OCI-LY7 (cell line): ENCODE measurements around the gene ENOX1. TPM values are rescaled to one million over a fixed set of nuclear protein-coding genes. Genes with fewer than 3 reads are reported as not detected.

Source experiments
- BruUV-seq: library from RNA; stranded (reverse); fragments of 400-500 nt; replicated peaks from 2 replicates; lab custom pipeline; 2021; lab: Mats Ljungman, UMichigan
- CTCF ChIA-PET: fragments of 300-600 bp; sonication (Branson Sonifier 250); formaldehyde crosslinking; loops from one replicate; lab custom pipeline; 2022; ENCODE audit warnings: antibody characterized with exemption; ENCODE audit not compliant: unreplicated experiment; lab: Charles Lee
- POLR2A ChIA-PET: fragments of 300-600 bp; sonication (Branson Sonifier 250); formaldehyde crosslinking; loops from one replicate; lab custom pipeline; 2022; ENCODE audit warnings: antibody characterized with exemption; lab: Charles Lee
- DNase-seq: peaks from one replicate; pipeline ENCODE4 v3.0.0-alpha.2; 2015; ENCODE audit warnings: low spot score
- H2AFZ ChIP-seq: fragments of 200-600 bp; sonication (generic), shearing (Covaris generic); 2 replicates; pipeline ENCODE4 v1.6.1; 2014; ENCODE audit warnings: mild to moderate bottlenecking, antibody characterized with exemption, low read length, moderate library complexity
- H3K27ac ChIP-seq: fragments of 200-600 bp; sonication (generic); 2 replicates; pipeline ENCODE4 v1.5.1; 2014; ENCODE audit warnings: mixed run types, low read depth, mild to moderate bottlenecking, moderate library complexity, low read length, inconsistent platforms; ENCODE audit not compliant: poor library complexity, severe bottlenecking
- H3K36me3 ChIP-seq: fragments of 200-600 bp; sonication (generic); 2 replicates; pipeline ENCODE4 v1.6.1; 2014; ENCODE audit warnings: mild to moderate bottlenecking, antibody characterized with exemption, low read length, moderate library complexity, mixed read lengths; ENCODE audit not compliant: insufficient read depth
- H3K4me1 ChIP-seq: fragments of 200-600 bp; sonication (generic); 2 replicates; pipeline ENCODE4 v1.5.1; 2014; ENCODE audit warnings: mild to moderate bottlenecking, low read length; ENCODE audit not compliant: insufficient read depth, poor library complexity, severe bottlenecking
- H3K4me2 ChIP-seq: fragments of 200-600 bp; sonication (generic); 2 replicates; pipeline ENCODE4 v1.6.1; 2014; ENCODE audit warnings: mild to moderate bottlenecking, low read length
- H3K4me3 ChIP-seq: fragments of 200-600 bp; sonication (generic); 2 replicates; pipeline ENCODE4 v1.5.1; 2014; ENCODE audit warnings: mild to moderate bottlenecking, low read depth, low read length; ENCODE audit not compliant: poor library complexity, severe bottlenecking
- H3K79me2 ChIP-seq: fragments of 200-600 bp; sonication (generic); 2 replicates; pipeline ENCODE4 v1.6.1; 2016; ENCODE audit warnings: low read depth, mild to moderate bottlenecking, low read length, moderate library complexity, mixed read lengths; ENCODE audit not compliant: insufficient read depth
- H3K9me2 ChIP-seq: fragments of 200-600 bp; sonication (generic); 2 replicates; pipeline ENCODE4 v1.6.1; 2016; ENCODE audit warnings: mild to moderate bottlenecking, low read length, mixed read lengths; ENCODE audit not compliant: insufficient read depth
- H3K9me3 ChIP-seq: fragments of 200-600 bp; sonication (generic); 2 replicates; pipeline ENCODE4 v1.6.1; 2014; ENCODE audit warnings: mild to moderate bottlenecking, mixed run types, low read length, mixed read lengths
- H4K20me1 ChIP-seq: fragments of 200-600 bp; sonication (generic); 2 replicates; pipeline ENCODE4 v1.6.1; 2014; ENCODE audit warnings: mild to moderate bottlenecking, antibody characterized with exemption, low read length, moderate library complexity, mixed read lengths; ENCODE audit not compliant: insufficient read depth
- CTCF ChIP-seq: fragments of 200-600 bp; sonication (generic); conservative IDR thresholded peaks from 2 replicates; pipeline ENCODE4 v1.5.1; 2014; ENCODE audit warnings: mild to moderate bottlenecking, antibody characterized with exemption, low read length, moderate library complexity, mixed read lengths
- EZH2phosphoT487 ChIP-seq: fragments of 200-600 bp; sonication (generic); IDR thresholded peaks from 2 replicates; pipeline ENCODE4 v1.6.1; 2018; ENCODE audit warnings: low read depth, borderline replicate concordance, mild to moderate bottlenecking, mixed run types, antibody characterized with exemption, low read length, moderate library complexity, mixed read lengths
- intact Hi-C: fragments of 100-400 bp; cut with micrococcal nuclease; formaldehyde crosslinking; loops from one replicate; pipeline ENCODE4 v1.10.0; 2022; ENCODE audit not compliant: unreplicated experiment
- total RNA-seq, 2 experiments: library from RNA; depleted of rRNA in 1 of 2; stranded (reverse); fragments of >200 nt in 1 of 2; shearing (Covaris generic) in 1 of 2; gene quantifications; 2 replicates each; pipeline ENCODE4 v1.2.3, GENCODE V29; 2014 to 2022

The ENOX1 gene
- total RNA-seq, 2 experiments from 2014 or later, result 0.03 TPM; not detected in 1

- Histone ChIP-seq H3K4me3 (no peak overlapping the region), H3K79me2 (no peaks in the 10 kb centered on the region), H3K27ac (no peak overlapping the region), H3K4me1 (peaks cover 9% of the 10 kb centered on the region), H3K36me3 (no peaks in the 10 kb centered on the region), H2AFZ (no peak overlapping the region), H3K9me3 (no peaks in the 10 kb centered on the region), H4K20me1 (no peaks in the 10 kb centered on the region), H3K4me2 (no peak overlapping the region), H3K9me2 (no peaks in the 10 kb centered on the region)
- CTCF ChIA-PET, result no interaction called here
- BruUV-seq, result no TSS peak
- intact Hi-C loops, result no loop called here
- TF ChIP-seq EZH2phosphoT487 (no peak), CTCF (peak; percentile 29; the same call in 1 of the 2 replicates)
- POLR2A ChIA-PET, result no interaction called here
- DNase-seq, result peak; percentile 19
Observed at GRCh38 chr13:43303033-43303729, 483.6 kb downstream of the ENOX1 start.

- no peak for TF ChIP-seq EZH2phosphoT487
- TF ChIP-seq CTCF, result no peak
- no TSS peak for BruUV-seq
- no peaks in the 10 kb centered on the region for H3K9me3 ChIP-seq
- H3K4me2 ChIP-seq, result no peak overlapping the region
- no peaks in the 10 kb centered on the region for H4K20me1 ChIP-seq
- H2AFZ ChIP-seq, result no peak overlapping the region
- no peaks in the 10 kb centered on the region for H3K79me2 ChIP-seq
- no peaks in the 10 kb centered on the region for H3K9me2 ChIP-seq
- H3K27ac ChIP-seq, result no peak overlapping the region
- H3K4me3 ChIP-seq, result no peak overlapping the region
- intact Hi-C loops, result no loop called here
- H3K4me1 ChIP-seq, result no peaks in the 10 kb centered on the region
- DNase-seq, result no peak
- no peaks in the 10 kb centered on the region for H3K36me3 ChIP-seq
- POLR2A ChIA-PET, result no interaction called here
- CTCF ChIA-PET, result no interaction called here
Observed at GRCh38 chr13:43301346-43301969, 485.3 kb downstream of the ENOX1 start.

- Histone ChIP-seq H3K36me3 (no peaks in the 10 kb centered on the region), H3K27ac (no peak overlapping the region), H3K4me1 (no peaks in the 10 kb centered on the region), H2AFZ (no peak overlapping the region), H3K9me2 (no peaks in the 10 kb centered on the region), H3K9me3 (no peaks in the 10 kb centered on the region), H4K20me1 (no peaks in the 10 kb centered on the region), H3K4me3 (no peak overlapping the region), H3K4me2 (no peak overlapping the region), H3K79me2 (no peaks in the 10 kb centered on the region)
- no peak for DNase-seq
- intact Hi-C loops, result no loop called here
- no TSS peak for BruUV-seq
- TF ChIP-seq CTCF, result no peak
- no peak for TF ChIP-seq EZH2phosphoT487
- CTCF ChIA-PET, result no interaction called here
- POLR2A ChIA-PET, result no interaction called here
Observed at GRCh38 chr13:43300865-43301264, 485.9 kb downstream of the ENOX1 start.
